H9 (cell line): ENCODE results near the gene PEX12. TPM values are rescaled to one million over a fixed set of nuclear protein-coding genes. Genes with fewer than 3 reads are reported as not detected.

Experiments used
- DNase-seq: peaks from one replicate; pipeline ENCODE4 v3.0.0-alpha.2; 2017
- H2AFZ ChIP-seq: one replicate; pipeline ENCODE4 v1.6.1; 2013; ENCODE audit warnings: mild to moderate bottlenecking, low read length, control low read depth, moderate library complexity
- H2AK5ac ChIP-seq: 2 replicates; pipeline ENCODE4 v1.6.1; 2013; ENCODE audit warnings: low read length, control low read depth, mixed read lengths; ENCODE audit not compliant: insufficient read length
- H2BK120ac ChIP-seq: one replicate; pipeline ENCODE4 v1.6.1; 2013; ENCODE audit warnings: low read depth, mild to moderate bottlenecking, low read length, control low read depth, inconsistent platforms; ENCODE audit not compliant: poor library complexity, severe bottlenecking
- H2BK12ac ChIP-seq: 2 replicates; pipeline ENCODE4 v1.6.1; 2013; ENCODE audit warnings: low read length, control low read depth, mixed read lengths, low read depth; ENCODE audit not compliant: insufficient read length
- H2BK15ac ChIP-seq: 2 replicates; pipeline ENCODE4 v1.6.1; 2013; ENCODE audit warnings: low read depth, low read length, control low read depth
- H2BK20ac ChIP-seq: one replicate; pipeline ENCODE4 v1.6.1; 2013; ENCODE audit warnings: low read depth, mild to moderate bottlenecking, low read length, control low read depth, inconsistent platforms; ENCODE audit not compliant: poor library complexity, severe bottlenecking
- H2BK5ac ChIP-seq: 2 replicates; pipeline ENCODE4 v1.6.1; 2013; ENCODE audit warnings: low read length, control low read depth, mixed read lengths; ENCODE audit not compliant: insufficient read length
- H3K14ac ChIP-seq: 2 replicates; pipeline ENCODE4 v1.6.1; 2013; ENCODE audit warnings: low read length, control low read depth; ENCODE audit not compliant: insufficient read depth
- H3K18ac ChIP-seq: 2 replicates; pipeline ENCODE4 v1.6.1; 2013; ENCODE audit warnings: low read depth, mild to moderate bottlenecking, mixed read lengths, low read length, control low read depth; ENCODE audit not compliant: insufficient read length
- H3K23ac ChIP-seq: 2 replicates; pipeline ENCODE4 v1.6.1; 2013; ENCODE audit warnings: low read length, control low read depth, mixed read lengths, low read depth; ENCODE audit not compliant: insufficient read length
- H3K23me2 ChIP-seq: 2 replicates; pipeline ENCODE4 v1.6.1; 2013; ENCODE audit warnings: low read depth, mild to moderate bottlenecking, mixed read lengths, low read length, control low read depth; ENCODE audit not compliant: insufficient read length, poor library complexity, severe bottlenecking
- H3K27ac ChIP-seq: 2 replicates; pipeline ENCODE4 v1.5.1; 2013; ENCODE audit warnings: low read length, control low read depth, mixed read lengths, low read depth; ENCODE audit not compliant: insufficient read length
- H3K27me3 ChIP-seq: 2 replicates; pipeline ENCODE4 v1.6.1; 2013; ENCODE audit warnings: low read length, control low read depth, inconsistent platforms; ENCODE audit not compliant: insufficient read depth
- H3K4ac ChIP-seq: 2 replicates; pipeline ENCODE4 v1.6.1; 2013; ENCODE audit warnings: low read depth, mild to moderate bottlenecking, control low read depth, inconsistent platforms, low read length, moderate library complexity
- H3K4me1 ChIP-seq: 2 replicates; pipeline ENCODE4 v1.6.1; 2013; ENCODE audit warnings: low read length, control low read depth, inconsistent platforms; ENCODE audit not compliant: insufficient read depth
- H3K4me2 ChIP-seq: 2 replicates; pipeline ENCODE4 v1.6.1; 2013; ENCODE audit warnings: low read length, control low read depth, mixed read lengths; ENCODE audit not compliant: insufficient read length, insufficient read depth
- H3K56ac ChIP-seq: 2 replicates; pipeline ENCODE4 v1.6.1; 2013; ENCODE audit warnings: low read depth, mild to moderate bottlenecking, mixed read lengths, low read length, control low read depth; ENCODE audit not compliant: insufficient read length
- H3K79me1 ChIP-seq: 2 replicates; pipeline ENCODE4 v1.6.1; 2013; ENCODE audit warnings: low read depth, mild to moderate bottlenecking, moderate library complexity, low read length, control low read depth, inconsistent platforms; ENCODE audit not compliant: insufficient read depth, poor library complexity, severe bottlenecking
- H3K79me2 ChIP-seq: 2 replicates; pipeline ENCODE4 v1.6.1; 2013; ENCODE audit warnings: low read length, control low read depth, inconsistent platforms; ENCODE audit not compliant: insufficient read depth
- H3K9ac ChIP-seq: 2 replicates; pipeline ENCODE4 v1.6.1; 2013; ENCODE audit warnings: low read length, control low read depth, mixed read lengths; ENCODE audit not compliant: insufficient read length; ENCODE audit errors: extremely low read depth
- H3K9me3 ChIP-seq: one replicate; pipeline ENCODE4 v1.6.1; 2013; ENCODE audit warnings: low read depth, low read length, inconsistent platforms; ENCODE audit not compliant: control insufficient read depth
- H3T11ph ChIP-seq: one replicate; pipeline ENCODE4 v1.6.1; 2013; ENCODE audit warnings: mild to moderate bottlenecking, low read length, control low read depth, inconsistent platforms
- H4K20me1 ChIP-seq: one replicate; pipeline ENCODE4 v1.6.1; 2013; ENCODE audit not compliant: control insufficient read depth, insufficient read length, insufficient read depth
- H4K5ac ChIP-seq: 2 replicates; pipeline ENCODE4 v1.6.1; 2013; ENCODE audit warnings: low read depth, mild to moderate bottlenecking, mixed read lengths, low read length, control low read depth; ENCODE audit not compliant: insufficient read length
- H4K8ac ChIP-seq: replicated peaks from 2 replicates; pipeline ENCODE4 v1.6.1; 2013; ENCODE audit warnings: low read length, control low read depth, mixed read lengths, low read depth; ENCODE audit not compliant: insufficient read length
- H4K91ac ChIP-seq: 2 replicates; pipeline ENCODE4 v1.6.1; 2013; ENCODE audit warnings: low read depth, mild to moderate bottlenecking, moderate library complexity, mixed read lengths, low read length, control low read depth; ENCODE audit not compliant: insufficient read length
- H3K27ac Mint-ChIP-seq, 3 experiments: 2 replicates in 2 of 3; 3 replicates in 1 of 3; pipeline ENCODE4 v1.8.0; 2020 to 2021; ENCODE audit warnings: mixed read lengths in 3 of 3, mild to moderate bottlenecking in 1 of 3, moderate library complexity in 1 of 3
- H3K27me3 Mint-ChIP-seq: 2 replicates; pipeline ENCODE4 v1.8.0; 2021; ENCODE audit warnings: low read depth, mild to moderate bottlenecking, moderate library complexity, mixed read lengths
- H3K36me3 Mint-ChIP-seq, 3 experiments: 2 replicates in 2 of 3; 3 replicates in 1 of 3; pipeline ENCODE4 v1.8.0; 2020 to 2021; ENCODE audit warnings: low read depth in 3 of 3, mixed read lengths in 3 of 3; ENCODE audit not compliant: insufficient read depth in 1 of 3
- H3K4me1 Mint-ChIP-seq, 2 experiments: 2 replicates each; pipeline ENCODE4 v1.8.0; 2020; ENCODE audit warnings: mixed read lengths in 2 of 2
- H3K4me3 Mint-ChIP-seq, 2 experiments: 2 replicates in 1 of 2; 3 replicates in 1 of 2; pipeline ENCODE4 v1.8.0; 2020 to 2021; ENCODE audit warnings: mild to moderate bottlenecking in 2 of 2, mixed read lengths in 2 of 2, moderate library complexity in 1 of 2
- H3K9me3 Mint-ChIP-seq, 2 experiments: 2 replicates in 1 of 2; 3 replicates in 1 of 2; pipeline ENCODE4 v1.8.0; 2020; ENCODE audit warnings: mild to moderate bottlenecking in 2 of 2, mixed read lengths in 2 of 2, moderate library complexity in 1 of 2
- CTCF ChIP-seq: fragments of 200-600 bp; sonication (generic); conservative IDR thresholded peaks from 3 replicates; pipeline ENCODE4 v1.8.0; 2021; ENCODE audit warnings: antibody characterized with exemption, mild to moderate bottlenecking
- WGBS: extraction: QIAGEN DNeasy Blood & Tissue Kit; methylation state at CpG from one replicate; pipeline ENCODE4 v1.1.7; 2013; ENCODE audit warnings: missing lambda C conversion rate, low lambda C conversion rate, mixed read lengths; ENCODE audit not compliant: insufficient read length; ENCODE audit errors: extremely low coverage; 5-methylcytosine and 5-hydroxymethylcytosine counted together
- total RNA-seq: library from RNA; stranded (reverse); gene quantifications from 2 replicates; pipeline ENCODE4 v1.2.1, GENCODE V29; 2021

Gene PEX12
- total RNA-seq, 1 experiment from 2014 or later = 5.4 TPM

DNA sequence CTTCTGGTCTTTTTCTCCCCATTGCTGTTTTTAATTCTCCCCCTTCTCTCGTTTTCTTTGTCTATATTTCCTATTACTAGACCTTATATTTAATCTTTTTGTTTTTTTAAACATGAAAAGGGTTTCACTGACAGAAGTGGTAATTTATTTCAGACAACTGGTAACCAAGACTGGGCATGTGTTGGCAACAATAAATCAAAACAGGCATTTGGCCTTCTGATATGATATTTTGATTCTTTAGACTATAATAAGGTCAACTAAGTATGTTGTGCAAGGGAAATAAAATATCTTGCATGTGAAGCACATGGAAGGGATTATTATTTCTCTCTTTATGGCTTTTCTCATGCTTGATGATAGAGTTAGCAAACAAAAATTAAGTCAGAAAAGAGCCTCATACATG lies 43.4 kb upstream of the PEX12 start:
- no peak overlapping the region for H3K4me3 Mint-ChIP-seq
- peaks cover 4 to 28% (median 28%) of the 10 kb centered on the region in 3 experiments for H3K36me3 Mint-ChIP-seq
- no peak overlapping the region for H3K4ac ChIP-seq

More for the DNA sequence above, 43.4 kb upstream of the PEX12 start:
- Histone ChIP-seq H3K27me3 (no peaks in the 10 kb centered on the region), H3K23ac (no peak overlapping the region), H2BK12ac (no peak overlapping the region), H2AK5ac (no peak overlapping the region), H4K20me1 (no peaks in the 10 kb centered on the region), H3K9ac (no peak overlapping the region), H2BK120ac (no peak overlapping the region), H3K23me2 (no peaks in the 10 kb centered on the region), H3K27ac (no peak overlapping the region), H2BK15ac (no peak overlapping the region), H3K4me2 (no peak overlapping the region), H3K14ac (no peak overlapping the region), H3T11ph (no peak overlapping the region), H3K4me1 (no peaks in the 10 kb centered on the region), H3K56ac (no peak overlapping the region), H2BK20ac (no peak overlapping the region), H3K79me2 (no peaks in the 10 kb centered on the region), H4K5ac (no peak overlapping the region), H2AFZ (no peak overlapping the region), H3K79me1 (no peaks in the 10 kb centered on the region), H3K9me3 (no peaks in the 10 kb centered on the region), H4K8ac (no peak overlapping the region), H4K91ac (no peak overlapping the region), H2BK5ac (no peak overlapping the region), H3K18ac (no peak overlapping the region)
- DNase-seq = no peak
- TF ChIP-seq CTCF = no peak
- Mint-ChIP-seq H3K4me1 (no peaks in the 10 kb centered on the region), H3K27me3 (no peaks in the 10 kb centered on the region), H3K27ac (no peak overlapping the region), H3K9me3 (no peaks in the 10 kb centered on the region)
- no CpG with 5 or more reads among the region's 1 CpG for WGBS
